ENCODE measurements around the gene SMOC1.

Gene SMOC1

GRCh38 chr14:69956970-69957369 lies 77.8 kb downstream of the SMOC1 start:
- TF ChIP-seq FOXP2 (optimal IDR thresholded peaks at IDR 0.05; ENCODE audit: borderline replicate concordance, extremely low read depth, extremely low read length, insufficient read depth) (no peak), SIN3A (IDR thresholded peaks at IDR 0.05; ENCODE audit: borderline replicate concordance, insufficient read depth, low read length) (no peak), TAF1 (IDR thresholded peaks at IDR 0.05; ENCODE audit: borderline replicate concordance, insufficient read depth, low read length) (no peak), POLR2AphosphoS5 (IDR thresholded peaks at IDR 0.05; ENCODE audit: low read depth, low read length) (no peak)
- TF ChIP-seq, protein P1, sequence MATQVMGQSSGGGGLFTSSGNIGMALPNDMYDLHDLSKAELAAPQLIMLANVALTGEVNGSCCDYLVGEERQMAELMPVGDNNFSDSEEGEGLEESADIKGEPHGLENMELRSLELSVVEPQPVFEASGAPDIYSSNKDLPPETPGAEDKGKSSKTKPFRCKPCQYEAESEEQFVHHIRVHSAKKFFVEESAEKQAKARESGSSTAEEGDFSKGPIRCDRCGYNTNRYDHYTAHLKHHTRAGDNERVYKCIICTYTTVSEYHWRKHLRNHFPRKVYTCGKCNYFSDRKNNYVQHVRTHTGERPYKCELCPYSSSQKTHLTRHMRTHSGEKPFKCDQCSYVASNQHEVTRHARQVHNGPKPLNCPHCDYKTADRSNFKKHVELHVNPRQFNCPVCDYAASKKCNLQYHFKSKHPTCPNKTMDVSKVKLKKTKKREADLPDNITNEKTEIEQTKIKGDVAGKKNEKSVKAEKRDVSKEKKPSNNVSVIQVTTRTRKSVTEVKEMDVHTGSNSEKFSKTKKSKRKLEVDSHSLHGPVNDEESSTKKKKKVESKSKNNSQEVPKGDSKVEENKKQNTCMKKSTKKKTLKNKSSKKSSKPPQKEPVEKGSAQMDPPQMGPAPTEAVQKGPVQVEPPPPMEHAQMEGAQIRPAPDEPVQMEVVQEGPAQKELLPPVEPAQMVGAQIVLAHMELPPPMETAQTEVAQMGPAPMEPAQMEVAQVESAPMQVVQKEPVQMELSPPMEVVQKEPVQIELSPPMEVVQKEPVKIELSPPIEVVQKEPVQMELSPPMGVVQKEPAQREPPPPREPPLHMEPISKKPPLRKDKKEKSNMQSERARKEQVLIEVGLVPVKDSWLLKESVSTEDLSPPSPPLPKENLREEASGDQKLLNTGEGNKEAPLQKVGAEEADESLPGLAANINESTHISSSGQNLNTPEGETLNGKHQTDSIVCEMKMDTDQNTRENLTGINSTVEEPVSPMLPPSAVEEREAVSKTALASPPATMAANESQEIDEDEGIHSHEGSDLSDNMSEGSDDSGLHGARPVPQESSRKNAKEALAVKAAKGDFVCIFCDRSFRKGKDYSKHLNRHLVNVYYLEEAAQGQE (IDR thresholded peaks at IDR 0.05; ENCODE audit: insufficient read depth in 1 of 2, low read depth in 2 of 2, low read length in 2 of 2) = no peak

DNA sequence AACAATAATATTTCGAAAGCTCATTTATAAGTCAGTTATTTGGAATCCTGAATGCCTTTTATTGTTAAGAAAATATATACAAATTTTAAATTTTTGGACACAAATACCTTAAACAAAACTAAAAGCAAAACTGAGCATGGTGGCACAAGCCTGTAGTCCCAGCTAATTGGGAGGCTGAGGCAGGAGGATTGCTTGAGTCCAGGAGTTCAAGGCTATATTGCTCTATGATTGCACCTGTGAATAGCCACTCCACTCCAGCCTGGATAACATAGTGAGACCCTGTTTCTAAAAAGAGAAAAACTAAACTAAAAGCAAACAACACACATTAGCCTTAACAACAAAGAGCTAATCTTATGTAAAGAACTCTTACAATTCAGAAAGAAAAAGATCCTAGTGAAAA lies 78.8 kb downstream of the SMOC1 start:
- no peak for TF ChIP-seq FOXP2 (optimal IDR thresholded peaks at IDR 0.05; ENCODE audit: borderline replicate concordance, extremely low read depth, extremely low read length, insufficient read depth)
- no peak for TF ChIP-seq TAF1 (IDR thresholded peaks at IDR 0.05; ENCODE audit: borderline replicate concordance, insufficient read depth, low read length)
- TF ChIP-seq SIN3A (IDR thresholded peaks at IDR 0.05; ENCODE audit: borderline replicate concordance, insufficient read depth, low read length) = no peak
- TF ChIP-seq POLR2AphosphoS5 (IDR thresholded peaks at IDR 0.05; ENCODE audit: low read depth, low read length) = no peak
- TF ChIP-seq, protein P1 (IDR thresholded peaks at IDR 0.05; ENCODE audit: insufficient read depth in 1 of 2, low read depth in 2 of 2, low read length in 2 of 2) = no peak

DNA sequence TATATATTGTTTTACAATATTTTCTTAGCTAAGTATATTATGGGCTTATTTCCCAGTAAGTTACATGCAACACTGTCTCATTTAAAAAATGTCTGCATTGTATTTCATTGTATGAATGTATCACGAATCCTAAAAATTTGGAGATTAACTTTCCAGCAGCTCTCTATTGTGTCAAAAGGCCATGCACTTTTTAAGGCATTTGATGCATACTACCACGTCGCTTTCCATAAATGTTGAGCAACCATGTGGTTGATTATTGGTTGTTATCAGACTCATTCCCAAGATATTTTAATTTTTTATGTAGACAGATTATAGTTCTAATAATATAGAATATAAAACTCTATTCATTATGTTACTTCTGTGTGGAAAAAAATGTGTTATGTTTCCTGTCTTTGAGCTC lies 79.9 kb downstream of the SMOC1 start:
- TF ChIP-seq, protein P1 (IDR thresholded peaks at IDR 0.05; ENCODE audit: insufficient read depth in 1 of 2, low read depth in 2 of 2, low read length in 2 of 2) = no peak
- TF ChIP-seq FOXP2 (optimal IDR thresholded peaks at IDR 0.05; ENCODE audit: borderline replicate concordance, extremely low read depth, extremely low read length, insufficient read depth) = no peak
- no peak for TF ChIP-seq TAF1 (IDR thresholded peaks at IDR 0.05; ENCODE audit: borderline replicate concordance, insufficient read depth, low read length)
- TF ChIP-seq POLR2AphosphoS5 (IDR thresholded peaks at IDR 0.05; ENCODE audit: low read depth, low read length) = no peak
- TF ChIP-seq SIN3A (IDR thresholded peaks at IDR 0.05; ENCODE audit: borderline replicate concordance, insufficient read depth, low read length) = no peak

DNA sequence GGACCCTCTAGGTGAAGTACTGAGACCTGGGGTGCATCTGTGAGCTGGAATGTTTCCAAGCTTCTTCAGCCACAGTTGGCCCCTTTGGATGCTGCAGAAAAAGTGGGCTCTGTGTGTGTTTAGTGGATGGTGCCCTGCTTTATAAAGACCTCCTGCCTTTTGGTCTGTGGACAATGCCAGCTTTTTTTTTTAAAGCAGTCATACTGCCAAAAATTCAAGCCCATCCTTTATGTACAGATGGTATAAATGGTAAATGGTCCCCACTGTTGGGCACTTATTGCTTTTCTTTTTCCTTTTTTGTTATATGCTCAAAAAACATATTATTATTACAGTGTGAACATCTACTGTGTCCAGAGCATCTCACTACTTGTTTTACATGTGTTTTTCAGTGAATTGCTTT lies 81.1 kb downstream of the SMOC1 start:
- no peak for TF ChIP-seq SIN3A (IDR thresholded peaks at IDR 0.05; ENCODE audit: borderline replicate concordance, insufficient read depth, low read length)
- no peak for TF ChIP-seq POLR2AphosphoS5 (IDR thresholded peaks at IDR 0.05; ENCODE audit: low read depth, low read length)

DNA sequence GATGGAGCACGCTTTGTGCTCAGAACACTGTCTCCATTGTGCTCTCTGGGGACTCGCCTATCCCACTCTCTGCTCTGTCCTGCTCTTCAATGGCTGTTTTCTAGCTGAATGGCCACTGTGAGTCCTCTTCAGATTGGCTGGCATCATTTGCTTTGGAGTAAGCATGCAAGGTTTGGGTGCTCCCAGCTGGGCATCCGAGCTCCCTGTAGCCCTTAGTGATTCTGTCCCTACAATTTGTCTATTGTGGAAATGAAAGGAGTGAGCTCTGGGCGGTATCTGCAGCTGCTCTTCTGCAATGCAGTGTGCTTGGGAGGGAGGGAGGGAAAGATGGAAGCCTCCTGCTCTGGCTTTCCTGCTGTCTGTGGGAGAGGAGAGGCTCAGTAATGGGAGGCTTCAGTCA lies 84.8 kb downstream of the SMOC1 start:
- no peak for TF ChIP-seq FOXP2 (optimal IDR thresholded peaks at IDR 0.05; ENCODE audit: borderline replicate concordance, extremely low read depth, extremely low read length, insufficient read depth)
- no peak for TF ChIP-seq TAF1 (IDR thresholded peaks at IDR 0.05; ENCODE audit: borderline replicate concordance, insufficient read depth, low read length)
- TF ChIP-seq, protein P1 (IDR thresholded peaks at IDR 0.05; ENCODE audit: insufficient read depth in 1 of 2, low read depth in 2 of 2, low read length in 2 of 2) = no peak
- no peak for TF ChIP-seq SIN3A (IDR thresholded peaks at IDR 0.05; ENCODE audit: borderline replicate concordance, insufficient read depth, low read length)
- TF ChIP-seq POLR2AphosphoS5 (IDR thresholded peaks at IDR 0.05; ENCODE audit: low read depth, low read length) = no peak

Data from PFSK-1 (cell line).